Measurements from ENCODE around the gene SSTR5.

DNA sequence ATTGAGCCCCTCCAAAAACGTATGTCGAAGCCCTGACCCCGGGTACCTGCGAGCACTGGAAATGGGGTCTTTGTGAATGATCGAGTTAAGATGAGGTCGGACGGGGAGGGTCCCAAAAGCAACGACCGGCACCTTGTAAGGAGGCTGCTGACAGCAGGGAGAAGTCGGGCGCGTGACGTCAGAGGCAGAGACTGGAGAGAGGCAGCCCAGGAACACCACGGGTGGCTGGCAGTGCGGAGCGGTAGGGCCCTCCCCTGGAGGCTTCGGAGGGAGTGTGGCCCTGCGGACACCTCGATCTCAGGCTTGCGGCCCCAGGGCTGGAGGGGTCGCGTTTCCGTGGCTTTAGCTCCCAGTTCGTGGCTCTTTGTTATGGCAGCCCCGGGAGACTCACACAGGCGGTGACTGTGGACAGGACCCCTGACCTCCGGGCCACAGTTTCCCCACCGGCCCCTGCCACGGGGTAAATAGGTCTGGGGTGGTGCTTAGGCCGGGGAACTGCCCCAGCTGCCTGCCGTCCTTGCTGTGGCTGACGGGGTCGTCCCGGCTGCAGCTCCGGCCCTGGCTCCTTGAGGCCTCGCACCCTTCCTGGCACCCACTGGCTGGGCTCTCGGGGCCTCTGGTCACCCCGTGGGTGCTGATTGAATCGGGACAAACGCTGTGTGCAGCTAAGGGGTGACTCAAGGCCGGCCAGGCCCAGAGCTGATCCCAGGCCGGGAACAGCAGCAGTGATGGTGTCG, 10.6 kb upstream of the SSTR5 start:
- TF ChIP-seq POLR2A (IDR thresholded peaks at IDR 0.05) (no peak), CTCF (IDR thresholded peaks at IDR 0.05) (no peak)

Measured in heart left ventricle (tissue), 13 donors.